Erythroblast (primary cell): ENCODE results near the gene PRIM1.

Experiments
- GATA1 ChIP-seq: IDR thresholded peaks from 2 replicates; pipeline ENCODE4 v1.6.1; 2011; ENCODE audit warnings: low read depth, mild to moderate bottlenecking, control low read depth, low read length, moderate library complexity
- POLR2A ChIP-seq: IDR thresholded peaks from 2 replicates; pipeline ENCODE4 v1.6.1; 2011; ENCODE audit warnings: mild to moderate bottlenecking, low read length

GRCh38 chr12:56792678-56793077, 40.6 kb upstream of the PRIM1 start:
- TF ChIP-seq POLR2A (no peak), GATA1 (no peak)
